ENCODE data around the gene TXNIP. TPM values are rescaled to one million over a fixed set of nuclear protein-coding genes. Genes with fewer than 3 reads are reported as not detected.

TXNIP gene
- total RNA-seq, 2 donors from 2014 or later, result 550 to 720 TPM

DNA sequence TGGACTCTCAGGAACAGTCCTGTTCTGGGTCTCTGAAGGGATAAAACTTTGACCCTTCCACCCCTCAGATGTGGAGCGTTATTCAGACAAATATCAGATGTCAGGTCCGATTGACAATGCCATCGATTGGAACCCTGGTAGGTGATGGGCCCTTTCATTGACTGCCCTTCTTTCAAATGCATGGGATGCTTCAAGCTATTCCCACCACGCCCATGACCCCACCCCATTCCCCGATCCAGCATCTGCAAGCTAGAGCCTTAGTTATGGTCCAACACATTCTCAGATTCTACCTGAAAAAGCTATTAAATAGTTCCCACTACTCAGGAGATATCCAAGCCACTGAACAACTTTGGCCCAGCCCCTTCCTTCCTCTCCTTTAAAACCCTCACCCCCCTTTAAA is 19.4 kb downstream of the TXNIP start:
- ATAC-seq, result no peak
- DNase-seq, result no peak
- intact Hi-C loops (cut with DNase I, micrococcal nuclease), result loop anchor here in 1 of 2 donors (5.0 kb wide), 1 partner anchor 35 kb away; no protein-coding TSS in a partner anchor

DNA sequence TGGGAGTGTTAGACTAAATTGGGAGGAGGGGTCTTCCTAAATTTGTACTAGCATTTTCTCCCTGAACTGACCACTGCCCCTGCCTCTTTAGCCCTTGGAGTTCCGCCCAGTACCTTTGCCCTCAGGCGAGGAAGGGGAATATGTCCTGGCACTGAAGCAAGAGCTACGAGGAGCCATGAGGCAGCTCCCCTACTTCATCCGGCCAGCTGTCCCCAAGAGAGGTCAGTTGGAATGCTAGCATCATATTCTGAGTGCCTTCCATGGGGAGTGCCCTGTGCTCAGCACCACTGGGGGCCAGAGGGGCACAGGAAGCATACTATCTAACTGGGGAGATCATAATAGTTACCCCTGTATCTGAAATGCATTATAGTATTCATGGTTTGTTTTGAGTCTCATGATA is 21.2 kb downstream of the TXNIP start:
- intact Hi-C loops (cut with DNase I, micrococcal nuclease), result loop anchor here in 1 of 2 donors (5.0 kb wide), 1 partner anchor 37 kb away; no protein-coding TSS in a partner anchor
- ATAC-seq (no peak), DNase-seq (no peak)

DNA sequence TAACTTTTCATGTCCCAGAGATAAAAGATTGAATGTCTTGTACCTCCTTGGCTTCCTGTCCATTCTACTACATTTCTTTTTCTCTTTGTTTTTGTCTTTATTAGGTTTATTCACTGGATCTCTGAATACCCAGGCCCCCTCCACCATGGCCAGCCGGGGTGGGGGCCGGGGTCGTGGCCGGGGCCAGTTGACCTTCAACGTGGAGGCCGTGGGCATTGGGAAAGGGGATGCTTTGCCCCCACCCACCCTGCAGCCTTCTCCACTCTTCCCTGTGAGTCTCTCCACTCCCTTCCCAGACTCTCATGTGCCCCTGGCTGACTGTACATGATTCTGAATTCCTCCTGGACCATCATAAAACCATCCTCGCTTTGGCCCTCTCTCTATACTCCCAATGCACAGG is 21.7 kb downstream of the TXNIP start:
- ATAC-seq, result no peak
- no peak for DNase-seq
- intact Hi-C loops (cut with DNase I, micrococcal nuclease), result loop anchor here in 1 of 2 donors (5.0 kb wide), 1 partner anchor 38 kb away; no protein-coding TSS in a partner anchor

DNA sequence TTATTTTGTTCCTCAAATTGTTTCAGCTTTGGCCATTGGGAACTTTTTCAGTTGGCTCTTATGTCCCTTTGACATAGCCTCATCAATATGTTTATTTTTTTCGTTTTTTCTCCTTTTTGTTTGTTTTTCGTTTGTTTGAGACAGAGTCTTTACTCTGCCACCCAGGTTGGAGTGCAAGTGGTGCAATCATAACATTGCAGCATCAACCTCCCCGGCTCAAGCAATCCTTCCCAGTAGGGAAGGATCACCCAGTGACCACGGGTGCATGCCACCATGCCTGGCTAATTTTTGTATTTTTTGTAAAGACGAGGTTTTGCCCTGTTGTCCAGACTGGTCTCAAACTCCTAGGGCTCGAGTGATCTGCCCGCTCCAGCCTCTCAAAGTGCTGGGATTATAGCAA is 23.8 kb downstream of the TXNIP start:
- intact Hi-C loops (cut with DNase I, micrococcal nuclease), result no loop called here
- DNase-seq, result no peak
- no peak for ATAC-seq

DNA sequence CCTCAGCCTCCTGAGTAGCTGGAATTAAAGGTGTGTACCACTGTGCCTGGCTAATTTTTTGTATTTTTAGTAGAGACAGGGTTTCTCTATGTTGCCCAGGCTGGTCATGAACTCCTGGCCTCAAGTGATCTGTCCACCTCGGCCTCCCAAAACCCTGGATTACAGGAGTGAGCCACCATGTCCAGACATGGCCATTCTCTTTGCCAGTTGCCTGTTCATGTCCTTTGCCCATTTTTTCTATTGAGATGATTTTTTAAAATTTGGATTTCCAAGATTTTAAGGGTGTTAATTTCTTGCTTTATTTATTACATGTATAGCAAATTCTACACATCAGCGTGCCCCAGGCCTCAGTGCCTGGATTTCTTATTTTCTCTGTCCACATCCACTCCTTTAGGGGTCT is 29.1 kb downstream of the TXNIP start:
- no peak for ATAC-seq
- no peak for DNase-seq
- intact Hi-C loops (cut with DNase I, micrococcal nuclease), result loop anchor here in 1 of 2 donors (10.0 kb wide), 1 partner anchor 52 kb away; the partner anchor contains the start of genes ITGA10 and PEX11B

DNA sequence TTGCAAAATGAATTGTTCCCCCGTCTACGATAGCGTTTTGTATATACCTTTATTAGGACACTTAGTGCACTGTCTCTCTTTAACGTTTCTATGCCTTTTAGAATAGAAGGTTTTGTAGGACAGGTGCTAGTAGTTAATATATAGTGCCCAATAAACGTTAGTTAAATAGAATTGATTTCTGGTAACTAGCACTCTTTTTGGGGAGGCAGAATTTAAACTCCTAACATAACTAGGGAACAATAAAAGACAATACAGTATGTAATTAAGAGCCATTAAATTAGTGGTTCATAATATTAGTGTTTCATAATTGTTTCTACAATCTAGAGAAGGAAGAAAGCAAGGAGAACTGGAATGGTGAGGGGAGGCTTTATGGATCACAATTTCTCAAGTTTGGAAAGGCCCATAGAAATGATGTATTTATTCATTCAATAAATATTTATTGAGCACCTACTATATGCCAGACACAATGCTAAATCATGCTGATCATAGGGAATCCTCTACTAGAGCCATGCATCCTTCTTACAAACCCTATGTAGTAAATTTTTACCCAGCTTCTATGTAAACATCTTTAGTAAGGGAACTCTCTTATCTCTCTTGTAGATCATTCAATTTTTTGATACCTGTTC is 31.1 kb downstream of the TXNIP start:
- ATAC-seq (no peak), DNase-seq (no peak)
- intact Hi-C loops (cut with DNase I, micrococcal nuclease), result loop anchor here in 1 of 2 donors (10.0 kb wide), 1 partner anchor 50 kb away; the partner anchor contains the start of genes ITGA10 and PEX11B

DNA sequence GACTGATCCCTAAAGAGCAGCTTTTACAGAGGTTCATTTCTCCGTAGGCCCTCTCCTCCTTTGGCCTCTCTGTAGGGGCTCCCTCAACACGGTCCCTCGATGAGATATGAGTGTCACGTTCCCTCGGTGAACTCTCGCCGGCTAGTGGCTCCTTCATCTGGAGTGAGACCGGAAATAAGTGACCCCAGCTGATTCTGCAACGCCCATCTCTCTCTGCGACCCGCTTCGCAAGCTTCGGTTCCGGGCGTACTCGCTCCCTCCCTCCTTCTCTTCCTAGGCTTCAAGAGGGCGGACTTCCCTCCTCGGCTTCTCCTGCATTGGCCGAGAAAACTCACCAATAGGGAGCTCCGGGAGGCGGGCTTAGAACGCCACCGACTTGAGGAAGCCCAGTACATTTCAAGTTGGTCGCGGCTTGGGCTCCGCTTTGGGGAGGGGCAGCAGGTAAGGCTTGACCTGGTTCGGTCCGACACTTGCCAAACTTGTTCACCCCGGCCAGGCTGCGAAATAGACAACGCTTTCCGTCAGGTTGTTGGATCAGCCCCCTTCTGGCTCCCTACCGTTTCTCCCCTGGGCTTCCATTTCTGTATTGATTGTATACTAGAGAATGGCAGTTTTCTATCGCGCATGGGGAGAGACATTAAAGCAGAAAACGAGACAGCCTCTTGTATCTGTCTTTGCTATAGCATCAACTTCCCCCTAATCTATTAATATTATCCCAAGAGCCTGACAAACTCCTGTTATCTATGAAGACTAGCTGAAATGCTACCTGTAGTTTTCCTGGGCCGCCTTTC is 31.9 kb downstream of the TXNIP start, which contains the start of the genes ANKRD34A and POLR3GL:
Gene ANKRD34A (minus strand): TSS at position 248 of the 791 bp plus-strand sequence. CDS start 2,816 bp downstream, outside the sequence.
Gene POLR3GL (plus strand): TSS at position 363 of the 791 bp plus-strand sequence. CDS start 10,176 bp downstream, outside the sequence.
- DNase-seq (peak; percentile 97 to 98), ATAC-seq (peak; percentile 95)
- intact Hi-C loops (cut with DNase I, micrococcal nuclease), result loop anchor here in 1 of 2 donors (10.0 kb wide), 1 partner anchor 50 kb away; the partner anchor contains the start of genes ITGA10 and PEX11B

DNA sequence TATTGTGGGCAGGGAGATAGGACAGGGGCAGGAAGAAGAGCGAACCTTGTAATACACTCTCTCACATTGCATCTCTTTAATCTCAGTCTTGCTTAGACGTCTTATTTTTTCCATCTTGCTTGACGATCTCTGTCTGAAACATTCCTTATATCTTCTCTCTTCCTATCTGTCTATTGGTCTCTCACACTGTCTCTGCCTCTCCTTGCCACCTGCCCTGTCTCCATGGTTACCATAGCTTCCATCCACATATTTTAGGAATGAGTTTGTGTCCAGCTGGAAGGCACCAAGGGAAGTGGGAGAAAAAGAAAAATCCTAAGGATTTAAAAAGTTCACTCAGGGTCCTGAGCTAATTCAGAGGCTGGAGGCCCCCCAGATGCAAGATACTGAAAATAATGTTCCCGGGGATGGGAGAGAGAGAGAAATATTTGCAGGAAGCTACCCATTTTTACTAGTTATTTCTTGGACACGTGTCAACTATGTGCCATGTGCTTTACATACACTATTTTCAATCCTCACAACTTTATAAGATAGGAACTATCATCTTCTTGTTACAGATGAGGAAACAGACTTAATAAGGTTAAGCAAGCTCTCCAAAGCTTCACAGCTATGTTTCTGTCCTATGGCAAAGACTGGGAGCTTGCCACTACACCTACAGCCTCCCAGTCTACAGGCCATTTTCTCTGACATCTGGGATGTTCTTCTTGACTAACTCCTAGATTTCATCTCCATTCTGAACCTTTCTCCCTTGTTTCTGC is 32.9 kb downstream of the TXNIP start:
- intact Hi-C loops (cut with DNase I, micrococcal nuclease), result loop anchor here in 1 of 2 donors (10.0 kb wide), 1 partner anchor 49 kb away; the partner anchor contains the start of genes ITGA10 and PEX11B
- ATAC-seq (no peak), DNase-seq (no peak)

DNA sequence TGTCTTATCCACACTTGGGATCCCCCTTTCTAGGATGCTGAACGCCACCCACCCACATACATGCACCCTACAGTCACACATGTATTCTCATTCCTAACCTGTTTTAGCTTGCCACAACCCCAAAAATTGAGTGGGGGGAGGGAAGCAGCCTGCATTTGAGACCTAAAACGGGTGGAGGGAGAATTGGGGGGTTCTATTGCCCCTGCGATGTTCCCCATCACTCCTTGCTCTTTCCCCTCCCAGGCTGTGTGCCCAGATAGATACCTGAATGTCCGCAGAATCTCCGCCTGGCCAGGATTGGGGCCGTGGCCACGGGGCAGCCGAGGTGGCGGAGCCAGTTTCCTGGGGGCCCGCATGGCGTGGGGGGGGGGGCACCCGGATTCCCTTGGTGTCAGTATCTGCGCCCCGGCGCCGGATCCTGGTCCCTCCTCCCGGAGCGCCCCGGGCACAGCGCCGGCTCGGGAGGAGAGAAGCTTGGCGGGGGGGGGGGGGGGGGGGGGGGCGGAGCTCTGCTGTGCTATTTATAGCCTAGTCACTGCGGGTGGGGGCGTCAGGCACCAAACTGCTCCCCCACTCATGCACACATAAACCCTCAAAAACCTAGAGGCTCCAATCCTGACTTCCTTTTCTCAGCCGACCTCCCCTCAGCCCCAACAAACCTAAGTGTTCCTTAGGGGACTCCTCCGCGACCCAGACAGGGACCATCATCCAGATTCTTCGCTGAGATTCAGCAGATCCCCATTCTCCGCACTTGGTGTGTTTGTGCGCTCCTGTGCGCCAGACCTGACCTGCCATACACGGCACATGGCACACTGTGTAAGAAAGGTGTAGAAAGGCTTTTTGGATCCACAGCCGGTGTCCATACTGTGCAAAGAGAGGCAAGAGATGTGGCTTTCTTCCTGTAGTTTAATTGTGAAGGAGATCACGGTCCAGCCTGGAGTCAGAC is 33.9 kb downstream of the TXNIP start:
- peak; percentile 41 to 55 for DNase-seq

DNA sequence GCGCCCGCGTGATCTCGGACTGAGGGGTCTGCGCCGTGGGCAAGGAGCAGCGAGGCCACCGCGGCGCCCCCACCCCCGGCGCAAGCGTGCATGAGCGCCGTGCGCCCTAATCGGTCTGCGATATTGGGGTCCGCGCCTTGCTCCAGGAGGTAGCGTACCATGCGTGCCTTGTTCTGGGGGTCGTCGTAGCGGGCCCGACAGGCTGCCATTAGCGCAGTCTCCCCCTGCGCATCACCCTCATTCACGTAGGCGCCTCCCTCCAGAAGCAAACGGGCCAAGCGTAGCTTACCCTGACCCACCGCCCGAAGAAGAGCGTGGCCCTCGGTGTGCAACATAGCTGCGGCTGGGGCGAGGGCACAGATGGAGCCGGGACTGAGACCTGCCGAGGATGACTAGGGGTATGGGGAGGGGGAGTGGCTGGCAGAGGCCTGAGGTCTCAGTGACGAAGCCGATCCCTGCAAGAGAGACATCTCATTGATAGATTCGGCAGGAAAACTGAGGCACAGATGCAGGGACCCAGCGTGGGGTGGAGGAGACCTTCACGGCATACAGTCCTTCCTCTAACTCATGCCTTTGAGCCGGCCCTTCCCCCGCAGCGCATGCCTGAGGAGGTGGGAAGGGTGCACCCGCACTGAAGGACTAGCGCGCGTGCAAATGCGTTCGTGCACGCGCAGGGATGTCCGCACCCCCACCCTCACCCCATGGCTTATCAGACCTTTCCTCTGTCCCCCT is 34.8 kb downstream of the TXNIP start:
- intact Hi-C loops (cut with DNase I, micrococcal nuclease), result loop anchor here in 1 of 2 donors (10.0 kb wide), 1 partner anchor 47 kb away; the partner anchor contains the start of genes ITGA10 and PEX11B
- DNase-seq, result peak; percentile 51 to 69
- ATAC-seq, result no peak

More for the DNA sequence above, 33.9 kb downstream of the TXNIP start:
- intact Hi-C loops (cut with DNase I, micrococcal nuclease), result loop anchor here in 1 of 2 donors (10.0 kb wide), 1 partner anchor 48 kb away; the partner anchor contains the start of genes ITGA10 and PEX11B
- no peak for ATAC-seq

DNA sequence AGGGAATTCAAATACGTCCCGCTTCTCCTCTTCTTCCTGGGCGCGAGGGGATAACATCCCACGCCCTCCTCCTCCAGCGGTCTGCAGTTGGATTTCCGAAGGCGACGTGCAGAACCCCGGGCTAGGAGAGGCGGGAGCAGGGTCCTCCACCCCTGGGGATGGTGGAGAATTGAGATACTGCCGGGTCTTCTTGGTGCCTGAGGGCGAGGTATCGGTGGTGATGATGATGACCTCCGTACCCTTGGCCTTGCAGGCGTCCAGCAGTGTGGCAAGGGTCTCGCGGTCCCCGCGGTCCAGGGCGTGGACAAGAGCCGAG is 35.3 kb downstream of the TXNIP start:
- intact Hi-C loops (cut with DNase I, micrococcal nuclease), result loop anchor here in 1 of 2 donors (10.0 kb wide), 1 partner anchor 46 kb away; the partner anchor contains the start of genes ITGA10 and PEX11B
- no peak for ATAC-seq
- DNase-seq, result no peak

DNA sequence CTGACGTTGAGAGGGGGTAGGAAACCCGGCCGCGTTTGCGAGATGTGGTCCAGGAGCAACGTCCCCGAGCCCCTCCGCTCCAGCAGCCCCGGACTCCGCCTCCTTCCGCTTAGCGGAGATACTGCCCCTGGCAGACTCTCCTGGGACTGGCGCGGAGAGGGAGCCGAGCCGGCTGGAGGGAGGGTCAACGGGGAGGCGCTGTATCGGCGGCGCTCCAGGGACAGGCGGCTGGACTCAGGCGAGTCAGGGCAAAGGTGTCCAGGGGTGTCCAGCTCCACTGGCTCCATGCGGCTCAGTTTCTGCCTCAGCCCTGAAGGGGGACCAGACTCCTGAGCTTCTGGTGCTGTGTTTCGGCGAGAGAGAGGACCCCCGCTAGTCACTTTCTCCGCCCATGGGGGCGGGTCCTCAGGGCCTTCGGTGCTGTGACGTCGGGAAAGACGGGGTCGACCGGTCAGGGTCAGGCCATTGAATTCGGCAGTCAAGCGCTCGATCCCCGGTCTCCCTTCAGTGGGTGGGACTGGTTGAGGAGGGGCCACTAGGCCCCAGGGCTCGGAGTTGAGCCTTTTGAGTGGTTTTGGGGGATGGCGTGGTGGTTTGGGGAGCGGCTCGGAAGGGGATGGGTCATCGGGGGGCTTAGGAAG is 35.8 kb downstream of the TXNIP start:
- peak; percentile 28 for ATAC-seq
- DNase-seq, result peak; percentile 72 to 78
- intact Hi-C loops (cut with DNase I, micrococcal nuclease), result loop anchor here in 1 of 2 donors (10.0 kb wide), 1 partner anchor 46 kb away; the partner anchor contains the start of genes ITGA10 and PEX11B

DNA sequence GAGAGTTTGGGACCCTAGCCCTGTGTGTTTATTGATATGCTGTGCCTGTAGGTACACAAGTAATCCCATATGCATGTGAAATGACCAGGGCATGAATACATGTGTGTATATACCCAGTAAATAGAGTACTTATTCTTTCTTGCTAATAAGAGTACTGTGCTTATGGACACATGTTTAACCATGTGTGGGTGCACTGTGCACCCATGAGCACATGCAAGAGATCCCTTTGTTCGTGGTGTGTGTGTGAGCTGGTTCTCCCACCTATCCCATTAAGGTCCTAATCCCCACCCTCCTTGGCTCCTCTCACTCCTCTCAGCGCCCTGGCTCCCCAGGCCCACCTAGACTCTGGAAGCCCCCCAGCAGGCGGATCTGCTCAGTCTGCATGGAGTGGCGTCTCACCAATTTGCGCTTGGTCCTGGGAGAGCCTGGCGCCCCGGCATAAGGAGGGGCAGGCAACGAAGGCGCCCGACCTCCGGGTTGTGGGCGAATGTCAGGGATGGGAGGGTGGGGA is 36.4 kb downstream of the TXNIP start:
- DNase-seq (no peak), ATAC-seq (no peak)
- intact Hi-C loops (cut with DNase I, micrococcal nuclease), result loop anchor here in 1 of 2 donors (10.0 kb wide), 1 partner anchor 45 kb away; the partner anchor contains the start of genes ITGA10 and PEX11B

DNA sequence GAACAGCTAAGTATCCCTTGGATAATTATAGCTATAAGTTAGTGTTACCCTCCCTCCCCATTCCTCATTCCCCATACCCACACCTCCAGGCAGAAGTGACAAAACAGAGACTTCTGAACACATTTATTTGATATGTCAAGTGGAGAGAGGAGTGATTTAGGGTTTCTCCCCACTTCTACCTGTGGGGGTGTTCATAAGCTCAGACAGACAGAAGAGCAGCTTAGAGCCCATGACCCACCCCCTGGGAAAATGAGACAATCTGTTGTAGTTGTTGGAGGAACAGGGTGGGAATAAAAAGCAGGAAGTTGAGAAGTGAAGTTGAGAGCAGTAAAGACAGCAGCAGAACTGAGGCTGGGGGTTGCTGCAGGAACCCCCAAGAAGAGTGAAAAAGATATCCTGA is 37.0 kb downstream of the TXNIP start:
- no peak for DNase-seq
- ATAC-seq, result no peak
- intact Hi-C loops (cut with DNase I, micrococcal nuclease), result no loop called here

DNA sequence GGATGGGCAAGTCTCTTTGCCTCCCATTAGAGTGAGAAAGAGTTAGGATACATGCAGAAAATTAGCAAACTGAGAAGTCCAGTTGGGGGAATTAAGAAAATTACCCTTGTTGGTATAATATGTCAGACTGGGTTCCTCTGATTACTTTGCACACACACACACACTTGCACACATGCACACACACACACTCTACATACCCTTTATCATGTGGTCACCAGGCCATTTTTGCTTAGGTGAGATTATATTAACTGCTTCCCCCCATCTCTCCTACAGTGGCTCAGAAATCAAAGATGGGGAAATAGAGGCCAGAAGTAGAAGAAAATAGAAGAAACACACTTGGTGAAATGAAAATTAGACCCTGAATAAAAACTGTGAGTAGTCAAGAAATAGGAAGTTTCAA is 37.6 kb downstream of the TXNIP start:
- ATAC-seq (no peak), DNase-seq (no peak)
- intact Hi-C loops (cut with DNase I, micrococcal nuclease), result no loop called here
